GM12872 (cell line): ENCODE results near the gene ABLIM1.

Experiments
- CTCF ChIP-seq: IDR thresholded peaks from 3 replicates; pipeline ENCODE4 v1.5.1; 2011; ENCODE audit warnings: low read depth, mild to moderate bottlenecking, low read length, moderate library complexity; ENCODE audit not compliant: insufficient read depth

Gene ABLIM1

DNA sequence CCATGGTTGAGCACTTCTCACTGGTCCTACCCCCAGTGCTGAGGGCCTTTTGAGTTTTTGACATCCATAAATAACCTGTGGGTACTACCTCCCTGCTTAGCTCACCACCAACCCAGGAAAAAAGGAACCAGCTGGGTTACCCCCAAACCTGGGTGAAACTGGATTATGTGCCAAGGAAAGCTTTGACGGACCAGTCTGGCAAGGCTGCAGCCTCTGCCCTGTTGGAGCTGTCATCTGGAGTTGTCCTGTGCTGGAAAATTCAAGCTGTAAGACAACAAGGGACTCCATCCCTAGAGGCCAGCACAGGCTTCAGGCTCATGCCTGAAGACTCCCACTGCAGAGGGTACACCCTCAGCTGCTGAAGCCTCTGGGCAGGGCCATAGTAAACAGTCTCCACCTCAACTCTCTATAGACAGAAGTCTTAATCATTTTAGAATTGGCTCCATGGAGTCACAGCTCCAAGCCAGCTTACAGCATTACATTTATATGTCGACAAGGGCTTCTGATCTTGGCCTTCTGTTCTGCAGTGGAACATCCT, 138.2 kb downstream of the ABLIM1 start:
- TF ChIP-seq CTCF = no peak

DNA sequence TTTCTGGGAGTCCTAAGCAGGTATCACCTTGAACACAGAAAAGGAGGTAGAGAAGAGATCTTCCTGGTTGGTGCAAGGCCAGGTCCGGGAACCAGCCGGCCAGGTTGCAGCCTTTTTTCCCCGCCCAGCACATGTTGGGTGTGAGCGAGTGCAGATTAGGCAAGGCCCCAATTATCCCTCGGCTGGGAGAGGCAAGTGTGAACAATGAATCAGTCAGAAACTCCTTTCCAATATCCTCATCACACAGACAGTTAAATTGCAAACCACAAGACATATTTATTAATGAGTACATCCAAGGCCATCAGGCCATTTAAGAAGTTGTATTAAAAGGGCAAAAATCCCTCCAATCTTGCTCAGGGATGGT, 138.8 kb downstream of the ABLIM1 start:
- TF ChIP-seq CTCF = no peak

- no peak for TF ChIP-seq CTCF
Observed at GRCh38 chr10:114518401-114519305, 139.4 kb downstream of the ABLIM1 start.

DNA sequence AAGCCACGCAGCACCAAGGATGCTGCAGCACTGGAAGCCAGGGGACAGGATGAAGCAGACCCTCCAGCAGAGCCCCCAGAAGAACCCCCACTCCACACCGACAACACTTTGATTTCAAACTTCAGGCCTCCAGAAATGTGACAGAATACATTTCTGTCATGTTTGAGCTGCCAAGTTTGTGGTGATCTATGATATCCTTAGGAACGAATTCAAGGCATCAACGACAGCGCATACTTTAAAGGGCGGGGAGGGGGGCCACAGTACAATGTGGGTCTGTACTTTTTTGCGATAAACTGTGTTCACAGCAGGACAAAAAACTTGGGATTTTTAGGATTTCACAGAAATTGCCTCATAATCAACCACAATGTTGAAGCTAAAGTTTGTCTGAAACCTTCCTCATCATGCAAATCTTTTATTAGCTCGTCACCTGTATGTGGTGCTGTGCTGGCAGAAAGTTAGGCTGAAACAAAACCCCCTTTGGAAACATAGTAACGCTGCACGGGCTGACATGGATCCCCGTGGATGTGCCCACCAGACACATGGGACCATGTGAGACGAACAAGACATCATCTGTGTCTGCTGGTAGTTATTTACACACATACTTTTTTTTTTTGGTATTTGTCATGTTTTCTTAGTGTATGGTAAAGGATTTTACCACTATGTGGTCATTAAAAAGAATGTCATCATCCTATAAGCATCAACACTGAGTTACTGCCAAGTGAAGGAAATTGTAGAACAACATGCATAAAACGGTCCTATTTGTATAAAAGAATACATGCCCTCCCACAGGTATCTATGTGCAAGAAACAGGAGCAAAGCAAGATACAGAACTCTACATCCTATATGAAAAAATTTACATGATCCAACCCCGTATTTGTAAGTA, 140.5 kb downstream of the ABLIM1 start:
- TF ChIP-seq CTCF = no peak

- TF ChIP-seq CTCF = no peak
Observed at GRCh38 chr10:114516356-114516755, 141.7 kb downstream of the ABLIM1 start.

DNA sequence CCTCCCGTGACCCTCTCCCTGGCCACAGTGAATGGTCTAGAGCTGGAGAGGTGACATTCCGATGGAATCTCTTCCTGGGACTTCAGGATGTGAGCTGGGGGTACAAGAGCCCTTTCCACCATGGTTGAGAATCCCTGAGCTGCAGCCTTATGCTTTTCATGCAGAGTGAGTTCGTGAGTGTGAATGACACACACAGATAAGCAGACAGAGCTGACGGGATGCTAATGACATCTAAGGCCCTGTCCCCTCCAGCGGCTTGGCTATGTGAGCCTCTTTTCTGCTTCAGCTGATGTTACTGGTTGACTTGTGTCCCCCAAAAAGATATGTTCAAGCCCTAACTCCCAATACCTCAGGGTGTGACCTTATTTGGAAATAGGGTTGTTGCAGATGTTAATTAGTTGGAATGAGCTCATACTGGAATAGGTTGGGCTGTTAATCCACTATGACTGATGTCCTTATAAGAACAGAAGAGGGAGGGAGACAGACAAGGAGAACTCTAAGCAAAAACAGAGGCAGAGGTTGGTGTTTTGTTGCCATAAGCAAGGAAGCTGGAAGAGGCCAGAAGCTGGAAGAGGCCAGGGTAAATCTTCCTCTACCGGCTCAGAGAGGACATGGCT, 142.7 kb downstream of the ABLIM1 start:
- no peak for TF ChIP-seq CTCF

GRCh38 chr10:114513381-114513792, 144.7 kb downstream of the ABLIM1 start:
- TF ChIP-seq CTCF = no peak
